ENCODE data around the gene SPACA9.

DNA sequence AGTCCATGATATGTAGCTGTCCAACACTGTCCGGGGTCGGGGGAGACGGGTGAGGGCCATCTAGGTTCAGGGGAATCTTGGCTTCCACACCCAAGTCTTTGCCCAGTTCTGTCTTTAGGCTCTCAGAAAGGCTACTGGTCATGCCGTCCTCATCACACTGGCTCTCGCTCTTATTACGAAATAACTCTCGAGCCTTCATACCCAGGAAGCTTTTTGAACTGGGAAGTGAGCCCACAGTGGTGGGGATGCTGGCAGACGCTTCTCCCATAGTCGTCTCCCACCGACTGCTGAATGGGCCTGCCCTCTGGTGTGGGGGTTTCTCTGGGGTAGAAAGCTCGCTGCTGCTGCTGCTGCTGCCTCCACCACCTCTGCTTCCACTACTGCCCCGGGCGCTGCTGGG, 17.6 kb downstream of the SPACA9 start:
- TF ChIP-seq, protein P1, sequence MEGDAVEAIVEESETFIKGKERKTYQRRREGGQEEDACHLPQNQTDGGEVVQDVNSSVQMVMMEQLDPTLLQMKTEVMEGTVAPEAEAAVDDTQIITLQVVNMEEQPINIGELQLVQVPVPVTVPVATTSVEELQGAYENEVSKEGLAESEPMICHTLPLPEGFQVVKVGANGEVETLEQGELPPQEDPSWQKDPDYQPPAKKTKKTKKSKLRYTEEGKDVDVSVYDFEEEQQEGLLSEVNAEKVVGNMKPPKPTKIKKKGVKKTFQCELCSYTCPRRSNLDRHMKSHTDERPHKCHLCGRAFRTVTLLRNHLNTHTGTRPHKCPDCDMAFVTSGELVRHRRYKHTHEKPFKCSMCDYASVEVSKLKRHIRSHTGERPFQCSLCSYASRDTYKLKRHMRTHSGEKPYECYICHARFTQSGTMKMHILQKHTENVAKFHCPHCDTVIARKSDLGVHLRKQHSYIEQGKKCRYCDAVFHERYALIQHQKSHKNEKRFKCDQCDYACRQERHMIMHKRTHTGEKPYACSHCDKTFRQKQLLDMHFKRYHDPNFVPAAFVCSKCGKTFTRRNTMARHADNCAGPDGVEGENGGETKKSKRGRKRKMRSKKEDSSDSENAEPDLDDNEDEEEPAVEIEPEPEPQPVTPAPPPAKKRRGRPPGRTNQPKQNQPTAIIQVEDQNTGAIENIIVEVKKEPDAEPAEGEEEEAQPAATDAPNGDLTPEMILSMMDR (IDR thresholded peaks at IDR 0.05; ENCODE audit: low read depth, low read length) = no peak
- TF ChIP-seq EZH2phosphoT487 (IDR thresholded peaks at IDR 0.05; ENCODE audit: low read depth) = no peak

Data from OCI-LY3 (cell line).